ENCODE measurements around the gene ZNF607. TPM values are rescaled to one million over a fixed set of nuclear protein-coding genes. Genes with fewer than 3 reads are reported as not detected.
"Not testable (repeated sequence)": the region's sequence is repeated elsewhere in the genome, so short reads cannot be mapped to it uniquely, and the experiment has no call there.

ZNF607 gene
- total RNA-seq = 2.6 and 3.0 TPM in 2 replicates

- peak; percentile 73 to 90 for DNase-seq (ENCODE audit: low read depth in 2 of 2)
Measured at GRCh38 chr19:37719111-37719926, at the start of gene ZNF607. ZNF607 (minus strand) TSS chr19:37719761; CDS start chr19:37711618, 8,143 bp downstream.

DNA sequence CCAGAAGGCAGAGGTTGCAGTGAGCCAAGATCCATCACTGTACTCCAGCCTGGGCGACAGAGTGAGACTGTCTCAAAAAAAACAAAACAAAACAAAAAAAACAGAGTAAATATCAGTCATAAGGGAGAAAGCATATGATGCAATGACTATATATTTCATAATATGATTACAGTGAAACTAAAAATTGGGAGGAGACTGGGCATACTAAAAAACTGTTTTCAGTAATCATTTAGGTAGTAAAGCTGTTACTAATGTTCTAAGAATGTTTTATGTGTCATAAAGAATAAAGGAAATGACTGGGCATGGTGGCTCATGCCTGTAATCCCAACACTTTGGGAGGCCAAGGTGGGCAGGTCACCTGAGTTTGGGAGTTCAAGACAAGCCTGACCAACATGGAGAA, 43.9 kb upstream of the ZNF607 start:
- no peak for DNase-seq (ENCODE audit: low read depth in 2 of 2)

GRCh38 chr19:37757683-37758082, 38.1 kb upstream of the ZNF607 start:
- DNase-seq (ENCODE audit: low read depth in 2 of 2) = not testable (repeated sequence)

GRCh38 chr19:37738371-37738770, 18.8 kb upstream of the ZNF607 start:
- no peak for DNase-seq (ENCODE audit: low read depth in 2 of 2)

DNA sequence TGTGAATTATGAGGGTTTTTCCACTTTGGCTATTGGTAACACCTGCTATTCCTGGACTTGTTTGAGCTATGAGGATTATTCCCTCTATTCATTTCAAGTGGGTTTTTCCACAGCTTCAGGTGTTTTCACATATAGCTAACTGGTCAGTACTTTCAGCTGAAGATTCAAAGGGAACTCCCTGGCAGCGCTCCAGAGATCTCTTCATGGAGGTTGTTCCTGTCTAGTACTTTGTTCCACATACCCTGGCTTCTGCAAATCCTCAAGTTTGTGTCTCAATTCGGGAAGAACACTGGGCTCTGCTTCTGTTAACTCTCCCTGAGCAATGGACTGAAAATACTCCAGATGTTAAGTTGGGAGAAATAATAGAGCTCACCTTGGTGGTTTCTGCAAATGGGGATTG, 5.6 kb upstream of the ZNF607 start:
- DNase-seq (ENCODE audit: low read depth in 2 of 2) = no peak

DNA sequence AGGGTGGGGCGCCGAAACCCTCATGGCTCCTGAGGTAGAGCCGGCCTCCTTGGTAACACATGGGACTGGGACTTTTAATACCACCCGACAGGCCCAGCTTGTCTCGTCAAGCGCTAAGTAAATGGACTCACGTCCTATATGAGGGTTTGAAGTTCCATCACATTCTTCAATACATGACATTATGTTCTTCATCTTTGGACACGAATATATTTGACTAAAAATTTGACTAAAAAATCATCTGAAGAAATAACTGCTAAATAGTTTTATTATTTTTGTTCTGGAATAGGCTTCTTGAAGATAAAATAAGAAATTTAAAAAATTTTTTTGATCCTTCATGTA, 335 bp upstream of the ZNF607 start:
- no peak for DNase-seq (ENCODE audit: low read depth in 2 of 2)

DNA sequence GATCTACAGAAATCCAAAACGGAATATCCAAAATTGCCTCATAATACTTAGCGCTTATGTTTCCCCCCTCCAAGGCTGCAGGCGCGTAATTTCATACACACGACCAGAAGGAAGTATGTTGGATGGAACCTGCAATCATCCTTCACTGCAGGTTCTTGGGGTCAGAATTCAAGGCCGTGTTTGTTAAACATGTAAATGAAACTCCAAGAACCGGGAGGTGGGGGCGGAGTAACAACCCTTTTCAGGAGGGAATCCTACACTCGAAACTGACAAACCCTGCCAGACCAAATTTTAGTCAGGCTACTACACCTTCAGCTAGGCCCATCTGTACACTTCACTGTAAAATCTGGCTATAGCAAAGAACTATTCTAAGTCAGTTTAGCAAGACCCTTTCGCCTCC, 1.3 kb downstream of the ZNF607 start:
- DNase-seq (ENCODE audit: low read depth in 2 of 2) = no peak

- DNase-seq (ENCODE audit: low read depth in 2 of 2) = no peak
Measured at GRCh38 chr19:37716140-37716539, 3.4 kb downstream of the ZNF607 start.

DNA sequence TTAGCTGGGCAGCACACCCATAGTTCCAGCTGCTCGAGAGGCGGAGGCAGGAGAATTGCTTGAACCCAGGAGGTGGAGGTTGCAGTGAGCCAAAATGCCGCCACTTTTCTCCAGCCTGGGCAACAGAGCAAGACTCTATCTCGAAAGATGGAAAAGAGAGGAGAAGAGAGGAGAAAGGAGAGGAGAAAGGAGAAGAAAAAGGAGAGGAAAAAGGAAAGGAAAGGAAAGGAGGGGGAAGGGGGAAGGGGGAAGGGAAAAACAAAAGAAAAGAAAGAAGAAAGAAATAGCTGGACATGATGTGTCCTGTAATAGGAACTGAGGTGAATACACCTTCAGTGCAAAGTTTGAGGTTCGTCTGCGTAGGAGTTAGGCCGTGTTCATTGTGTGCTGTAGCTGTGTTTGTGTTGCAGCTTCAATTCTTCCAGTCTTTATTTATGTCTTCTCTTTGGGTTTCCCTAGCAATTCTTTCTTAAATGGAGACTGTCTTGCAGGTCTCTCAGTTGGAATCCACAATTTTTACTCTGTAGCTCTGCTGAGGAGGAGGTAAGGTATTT, 13.4 kb downstream of the ZNF607 start:
- DNase-seq (ENCODE audit: low read depth in 2 of 2) = no peak

- no peak for DNase-seq (ENCODE audit: low read depth in 2 of 2)
Measured at GRCh38 chr19:37699057-37699456, 20.5 kb downstream of the ZNF607 start.

- DNase-seq (ENCODE audit: low read depth in 2 of 2) = no peak
Measured at GRCh38 chr19:37698216-37698615, 21.3 kb downstream of the ZNF607 start.

DNA sequence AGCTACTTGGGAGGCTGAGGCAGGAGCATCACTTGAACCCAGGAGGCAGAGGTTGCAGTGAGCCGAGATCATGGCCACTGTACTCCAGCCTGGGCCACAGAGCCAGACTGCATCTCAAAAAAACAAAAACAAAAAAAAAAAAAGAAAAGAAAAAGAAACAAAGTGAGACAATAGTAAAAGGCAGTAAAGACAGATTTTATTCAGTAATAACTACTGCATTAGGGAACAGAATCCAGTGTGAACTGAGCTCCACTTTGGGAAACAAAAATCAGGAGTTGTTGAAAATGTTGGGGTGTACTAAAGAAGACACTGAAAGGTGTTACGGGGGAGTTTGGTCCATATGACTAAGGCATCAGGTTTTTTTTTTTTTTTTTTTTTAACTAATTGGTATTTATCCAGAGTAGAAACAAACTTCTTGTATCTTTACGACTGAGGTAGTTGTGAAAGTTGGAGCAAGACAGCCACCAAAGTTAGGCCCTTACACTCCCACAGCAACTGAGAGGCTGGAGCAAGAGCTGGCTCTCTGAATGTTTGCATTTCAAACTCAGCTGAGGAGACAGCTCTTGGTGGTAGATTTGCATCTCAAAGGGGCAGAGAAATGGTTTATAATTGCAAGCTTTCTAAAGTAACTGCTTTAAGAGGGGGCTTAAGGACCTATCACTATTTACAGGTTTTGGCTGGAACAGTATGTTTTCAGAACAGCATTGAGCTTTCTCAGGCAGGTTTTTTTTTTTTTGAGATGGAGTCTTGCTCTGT, 24.2 kb downstream of the ZNF607 start:
- no peak for DNase-seq (ENCODE audit: low read depth in 2 of 2)

DNA sequence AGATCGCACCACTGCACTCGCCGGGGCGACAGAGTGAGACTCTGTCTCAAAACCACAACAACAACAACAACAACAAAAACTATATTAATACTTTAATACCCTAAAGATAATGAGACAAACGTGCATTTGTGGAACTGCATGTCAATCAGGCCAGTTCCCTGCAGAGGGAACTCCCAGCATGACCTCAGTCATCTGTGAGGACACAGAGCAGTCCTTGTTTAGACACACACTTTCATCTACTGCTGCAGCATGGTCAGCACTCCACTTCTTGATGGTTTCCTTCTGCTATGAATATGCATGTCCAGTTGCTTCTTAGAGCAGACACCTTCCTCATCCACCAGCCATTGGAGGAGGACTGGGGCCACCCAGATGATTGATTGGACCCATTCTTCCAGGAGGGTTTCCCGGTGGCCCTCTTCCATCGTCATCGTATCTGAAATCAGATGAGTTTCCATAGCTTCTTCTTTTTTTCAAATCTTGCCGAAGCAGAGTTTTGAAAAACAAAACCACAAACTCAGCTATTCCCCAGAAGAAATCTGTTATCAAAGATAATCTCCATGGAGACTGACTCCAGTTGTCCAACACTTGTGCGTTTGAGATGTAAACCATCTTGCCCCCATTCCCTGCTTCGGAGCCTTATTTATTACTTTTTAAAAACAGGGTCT, 26.5 kb downstream of the ZNF607 start:
- no peak for DNase-seq (ENCODE audit: low read depth in 2 of 2)

- DNase-seq (ENCODE audit: low read depth in 2 of 2) = peak; percentile 71 to 90
Measured at GRCh38 chr19:37691881-37692504, 27.6 kb downstream of the ZNF607 start.

- DNase-seq (ENCODE audit: low read depth in 2 of 2) = no peak
Measured at GRCh38 chr19:37683520-37683919, 36.0 kb downstream of the ZNF607 start.

GRCh38 chr19:37669450-37669914, 50.1 kb downstream of the ZNF607 start:
- no peak for DNase-seq (ENCODE audit: low read depth in 2 of 2)

DNA sequence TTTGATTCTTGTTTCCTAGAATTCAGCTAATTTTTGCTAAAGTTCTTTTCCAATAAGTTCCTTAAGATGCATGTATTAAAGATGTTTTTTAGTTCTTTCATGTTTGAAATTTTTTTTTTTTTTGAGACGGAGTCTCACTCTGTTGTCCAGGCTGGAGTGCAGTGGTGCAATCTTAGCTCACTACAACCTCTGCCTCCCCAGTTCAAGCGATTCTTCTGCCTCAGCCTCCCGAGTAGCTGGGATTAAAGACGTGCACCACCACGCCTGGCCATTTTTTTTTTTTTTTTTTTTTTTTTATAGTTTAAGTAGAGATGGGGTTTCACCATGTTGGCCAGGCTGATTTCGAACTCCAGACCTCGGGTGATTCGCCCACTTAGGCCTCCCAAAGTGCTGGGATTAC, 62.4 kb downstream of the ZNF607 start:
- DNase-seq (ENCODE audit: low read depth in 2 of 2) = not testable (repeated sequence)

- peak; percentile 63 to 82 for DNase-seq (ENCODE audit: low read depth in 2 of 2)
Measured at GRCh38 chr19:37655689-37656371, 63.7 kb downstream of the ZNF607 start.

DNA sequence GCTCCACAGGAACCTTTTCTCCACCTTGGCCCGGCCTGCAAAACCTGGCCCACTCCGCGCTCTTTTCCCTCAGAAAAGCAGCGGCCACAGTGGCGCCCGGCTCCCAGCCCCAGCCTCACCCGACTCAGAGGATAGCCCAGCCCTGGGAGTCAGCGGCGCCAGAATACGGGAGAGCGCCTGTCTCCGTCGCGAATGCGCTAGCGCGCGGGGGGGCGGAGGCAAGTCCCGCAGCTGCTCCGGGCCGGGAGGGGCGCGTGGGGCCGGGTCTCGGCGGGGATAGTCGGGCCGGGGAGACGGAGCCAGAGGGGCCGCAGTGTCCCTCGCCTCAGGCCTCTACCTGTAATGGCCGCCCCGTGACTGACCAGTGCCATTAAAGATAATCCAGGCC, 64.3 kb downstream of the ZNF607 start, which contains the start of gene ZFP30:
ZFP30 (minus strand) TSS at position 165 of the 388 bp plus-strand sequence. CDS start 7,643 bp downstream, outside the sequence.
- peak; percentile 75 to 83 for DNase-seq (ENCODE audit: low read depth in 2 of 2)

DNA sequence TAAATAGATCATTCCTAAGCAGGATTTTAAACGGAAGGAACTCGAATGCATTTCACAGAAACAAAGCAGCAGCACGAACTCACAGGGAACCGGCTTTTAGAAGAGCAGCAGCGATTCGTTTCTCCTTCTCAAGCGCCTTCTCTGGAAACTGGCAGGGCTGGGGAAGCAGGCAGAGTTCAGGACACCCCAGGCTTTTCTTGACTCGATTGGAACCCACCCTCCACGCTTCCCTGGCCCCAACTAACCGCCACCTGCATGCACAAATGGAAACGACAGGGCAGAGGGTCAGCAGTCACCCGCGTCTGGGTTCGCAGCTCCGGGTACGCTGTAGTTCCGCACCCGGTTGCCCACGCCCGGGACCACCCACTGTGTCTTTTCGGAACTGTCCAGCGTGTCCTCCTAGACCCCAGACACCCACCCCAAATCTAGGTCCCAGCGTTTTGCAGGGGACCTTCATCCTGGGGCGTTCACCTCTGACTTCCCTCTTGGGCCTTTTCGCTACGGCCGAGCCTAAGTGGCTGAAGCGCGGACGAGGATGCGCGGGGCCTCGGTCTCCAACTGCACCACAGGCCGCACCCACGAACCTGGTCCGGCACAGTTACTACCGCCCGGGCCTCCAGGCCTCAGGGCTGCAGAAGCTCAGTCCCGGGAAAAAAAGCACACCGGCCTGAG, 64.8 kb downstream of the ZNF607 start:
- peak in 1 of 2 donors; percentile 57 for DNase-seq (ENCODE audit: low read depth in 2 of 2)

All from dermis microvascular lymphatic vessel endothelial cell (primary cell).